T-helper 9 cell (primary cell): ENCODE data around the gene RHEB.
"Not testable (repeated sequence)": the region's sequence is repeated elsewhere in the genome, so short reads cannot be mapped to it uniquely, and the experiment has no call there.

Experiments used
- DNase-seq: peaks from one replicate; pipeline ENCODE4 v3.0.0-alpha.2; 2020
- total RNA-seq, 2 donors: gene quantifications; one replicate each; lab custom pipeline; 2026; lab: John Stamatoyannopoulos, UW

Gene RHEB, protein sequence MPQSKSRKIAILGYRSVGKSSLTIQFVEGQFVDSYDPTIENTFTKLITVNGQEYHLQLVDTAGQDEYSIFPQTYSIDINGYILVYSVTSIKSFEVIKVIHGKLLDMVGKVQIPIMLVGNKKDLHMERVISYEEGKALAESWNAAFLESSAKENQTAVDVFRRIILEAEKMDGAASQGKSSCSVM
- total RNA-seq: 44.4 to 44.6 reads per million in 2 donors

DNA sequence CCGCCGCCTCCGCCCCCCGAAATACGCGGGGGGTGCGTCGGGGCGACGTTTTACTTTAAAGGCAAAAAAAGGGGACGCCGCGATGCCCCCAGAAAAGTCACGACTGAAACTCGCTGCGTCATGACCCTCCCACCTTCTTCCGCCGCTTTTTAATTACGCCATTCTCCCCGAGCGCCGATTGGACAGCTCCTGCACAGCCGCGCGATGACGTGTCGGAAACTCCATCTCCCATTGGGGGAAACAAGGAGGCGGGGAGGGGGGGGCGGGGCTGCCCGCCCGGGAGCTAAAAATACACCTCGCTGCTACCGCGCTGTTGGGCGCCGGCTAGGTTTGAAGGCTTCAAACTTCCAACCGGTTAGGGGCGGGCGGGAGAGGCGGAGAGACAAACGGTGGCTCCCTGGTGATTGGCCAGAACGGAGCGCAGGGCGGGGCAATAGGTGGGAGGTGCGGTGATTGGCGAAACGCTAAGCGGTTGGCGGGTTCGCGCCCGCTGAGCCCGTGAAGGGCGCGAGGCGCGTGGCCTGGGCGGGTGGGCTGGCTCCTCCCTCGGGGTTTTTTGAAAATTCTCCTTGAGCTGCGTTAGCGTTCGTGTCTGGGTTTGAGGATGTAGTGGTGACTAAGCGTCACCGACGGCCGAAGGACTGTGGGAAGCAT lies at the start of gene RHEB:
RHEB (minus strand) TSS at position 131 of the 654 bp plus-strand sequence. CDS start 384 bp downstream, outside the sequence.
- peak; percentile 92 for DNase-seq

DNA sequence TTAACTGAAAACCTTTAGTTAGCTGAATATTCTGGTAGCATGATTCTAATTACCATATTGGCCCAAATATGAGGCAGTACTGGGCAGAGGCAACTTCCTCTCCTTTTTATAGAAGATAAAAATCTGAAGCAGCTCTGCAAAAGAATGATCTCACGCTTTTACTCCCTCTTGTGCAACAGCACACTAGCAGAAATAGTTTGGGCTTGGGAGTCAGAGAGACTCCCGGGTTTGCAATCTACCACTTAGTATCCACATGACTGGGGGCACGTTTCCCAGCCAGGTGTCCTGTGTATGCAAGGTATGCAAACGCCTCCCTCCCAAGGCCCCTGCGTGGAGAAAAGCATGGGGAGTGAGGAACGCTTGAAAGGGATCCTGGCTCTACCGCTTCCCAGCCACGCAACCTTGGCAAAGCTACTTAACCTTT lies 47.2 kb upstream of the RHEB start:
- no peak for DNase-seq

DNA sequence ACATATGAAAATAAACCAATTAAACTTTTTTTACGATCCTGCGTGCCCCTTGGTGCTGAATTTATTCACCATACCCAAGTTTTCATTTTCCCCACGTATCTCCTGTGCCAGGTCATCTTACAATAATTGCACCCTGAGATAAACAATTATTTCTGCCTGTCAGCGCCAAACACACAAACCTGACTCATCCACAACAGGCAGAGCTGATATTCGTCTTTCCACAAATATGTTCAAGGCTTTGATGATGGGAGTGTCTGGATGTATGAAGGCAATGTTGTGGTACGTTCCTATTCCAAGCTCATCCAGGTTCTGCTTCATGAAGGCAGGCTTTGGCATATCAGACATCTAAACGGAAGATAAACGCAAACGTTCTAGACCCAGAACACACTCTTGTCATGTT lies 45.8 kb upstream of the RHEB start:
- DNase-seq: no peak

- no peak for DNase-seq
These were observed 40.5 kb upstream of the RHEB start for GRCh38 chr7:151560243-151560642.

GRCh38 chr7:151559557-151560183 lies 40.0 kb upstream of the RHEB start:
- DNase-seq: no peak

DNA sequence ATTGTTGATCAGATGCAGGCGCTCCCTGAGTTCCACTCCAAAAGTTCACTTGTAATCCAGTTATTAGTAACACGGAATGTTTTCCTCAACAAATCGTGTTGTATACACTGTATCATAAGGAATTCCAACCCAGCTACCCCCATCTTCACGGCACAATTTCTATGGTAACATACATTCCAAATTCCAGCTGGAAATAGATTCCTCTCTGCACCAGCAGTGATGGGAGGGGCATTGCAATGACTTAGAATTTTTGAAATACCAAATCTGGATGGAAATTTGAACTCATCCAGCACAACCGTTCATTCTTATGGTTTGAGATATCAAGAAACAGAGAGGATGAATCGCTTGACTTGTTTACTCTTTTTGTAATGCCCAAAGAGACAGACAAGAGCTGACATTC lies 38.9 kb upstream of the RHEB start:
- DNase-seq: no peak

DNA sequence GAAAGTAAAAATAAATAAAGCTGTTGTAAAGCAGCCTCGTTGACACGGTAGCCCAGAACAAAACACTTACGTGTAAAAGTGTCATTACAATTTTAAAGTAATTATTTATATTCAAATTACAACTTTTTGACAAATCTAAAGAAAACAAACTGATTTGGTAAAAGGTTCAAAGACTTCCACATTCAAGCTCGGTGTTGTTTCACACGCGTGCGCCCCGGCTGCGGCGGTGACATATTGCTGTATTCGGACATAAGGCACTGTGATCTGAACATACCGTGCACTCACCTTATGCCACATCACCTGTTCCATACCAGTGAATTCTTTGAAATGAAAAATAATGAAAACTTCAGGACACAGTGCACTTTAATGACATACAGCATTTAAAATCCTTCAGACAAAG lies 36.9 kb upstream of the RHEB start:
- DNase-seq: no peak

- DNase-seq: no peak
These were observed 33.7 kb upstream of the RHEB start for GRCh38 chr7:151553356-151553755.

GRCh38 chr7:151552352-151553028 lies 32.8 kb upstream of the RHEB start:
- no peak for DNase-seq

GRCh38 chr7:151551820-151552219 lies 32.1 kb upstream of the RHEB start:
- no peak for DNase-seq

- DNase-seq: no peak
These were observed 31.1 kb upstream of the RHEB start for GRCh38 chr7:151550656-151551286.

DNA sequence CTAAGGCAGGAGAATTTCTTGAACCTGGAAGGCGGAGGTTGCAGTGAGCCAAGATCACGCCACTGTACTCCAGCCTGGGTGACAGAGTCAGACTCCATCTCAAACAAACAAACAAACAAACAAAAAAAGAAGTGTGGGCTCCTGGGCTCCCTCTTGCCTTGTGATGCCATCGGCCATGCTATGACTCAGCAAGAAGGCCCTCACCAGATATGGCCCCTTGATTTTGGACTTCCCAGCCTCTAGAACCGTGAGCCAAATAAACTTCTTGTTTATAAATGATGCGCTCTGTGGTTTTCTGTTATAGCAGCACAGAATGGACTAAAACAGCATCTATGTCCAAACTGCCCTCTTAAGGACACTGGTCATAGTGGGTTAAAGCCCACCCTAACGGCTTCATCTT lies 29.9 kb upstream of the RHEB start:
- DNase-seq: no peak

GRCh38 chr7:151549083-151549482 lies 29.4 kb upstream of the RHEB start:
- DNase-seq: no peak

GRCh38 chr7:151544183-151544582 lies 24.5 kb upstream of the RHEB start:
- no peak for DNase-seq

DNA sequence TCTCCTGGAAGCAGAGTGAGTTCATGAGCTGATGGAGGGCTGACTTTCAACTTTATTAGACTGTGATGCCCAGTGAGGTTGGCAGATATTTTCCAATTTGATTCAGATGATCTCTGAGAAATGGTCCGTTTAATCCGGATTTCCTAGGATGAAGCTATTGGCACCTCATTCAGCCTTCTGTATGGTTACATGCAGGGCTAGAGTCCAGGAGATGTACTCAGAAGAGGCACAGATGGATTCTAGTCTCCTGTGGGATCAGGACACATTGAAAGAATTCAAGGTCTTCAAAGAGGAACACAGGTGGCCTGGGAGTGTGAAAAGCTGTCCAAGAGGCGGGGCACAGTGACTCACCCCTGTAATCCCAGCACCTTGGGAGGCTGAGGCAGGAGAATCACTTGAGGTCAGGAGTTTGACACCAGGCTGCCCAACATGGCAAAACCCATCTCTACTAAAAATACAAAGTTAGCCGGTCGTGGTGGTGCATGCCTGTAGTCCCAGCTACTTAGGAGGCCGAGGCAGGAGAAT lies 23.0 kb upstream of the RHEB start:
- no peak for DNase-seq

- no peak for DNase-seq
These were observed 22.2 kb upstream of the RHEB start for GRCh38 chr7:151541709-151542499.

GRCh38 chr7:151540146-151540545 lies 20.5 kb upstream of the RHEB start:
- no peak for DNase-seq

DNA sequence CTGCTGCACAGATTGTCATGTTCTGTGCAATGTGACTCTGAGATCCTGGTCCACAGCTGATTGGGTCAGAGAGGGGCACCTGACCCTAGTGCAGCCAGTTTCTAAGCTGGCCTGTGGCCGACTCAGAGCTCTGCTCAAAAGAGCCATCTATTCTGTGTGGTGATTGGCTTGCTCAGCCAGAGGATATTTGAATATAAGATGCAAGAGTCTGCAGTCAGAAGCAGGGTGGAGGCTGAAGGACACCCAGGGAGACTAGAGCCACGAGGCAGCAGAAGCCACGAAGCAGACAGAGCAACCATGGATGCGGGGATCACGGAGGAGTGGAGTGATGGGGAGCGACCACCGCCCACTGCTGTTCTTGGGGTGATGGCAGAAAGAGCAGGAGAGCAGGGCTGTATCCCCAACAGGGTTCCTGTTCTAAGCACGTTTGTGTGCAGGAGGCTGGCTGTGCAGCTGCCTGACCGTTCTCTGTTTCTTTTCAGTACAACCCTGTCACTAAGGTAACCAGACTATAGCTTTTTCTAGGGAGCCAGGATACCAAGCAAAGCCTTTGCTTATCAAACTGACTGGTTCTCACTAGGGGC lies 19.5 kb upstream of the RHEB start:
- no peak for DNase-seq

DNA sequence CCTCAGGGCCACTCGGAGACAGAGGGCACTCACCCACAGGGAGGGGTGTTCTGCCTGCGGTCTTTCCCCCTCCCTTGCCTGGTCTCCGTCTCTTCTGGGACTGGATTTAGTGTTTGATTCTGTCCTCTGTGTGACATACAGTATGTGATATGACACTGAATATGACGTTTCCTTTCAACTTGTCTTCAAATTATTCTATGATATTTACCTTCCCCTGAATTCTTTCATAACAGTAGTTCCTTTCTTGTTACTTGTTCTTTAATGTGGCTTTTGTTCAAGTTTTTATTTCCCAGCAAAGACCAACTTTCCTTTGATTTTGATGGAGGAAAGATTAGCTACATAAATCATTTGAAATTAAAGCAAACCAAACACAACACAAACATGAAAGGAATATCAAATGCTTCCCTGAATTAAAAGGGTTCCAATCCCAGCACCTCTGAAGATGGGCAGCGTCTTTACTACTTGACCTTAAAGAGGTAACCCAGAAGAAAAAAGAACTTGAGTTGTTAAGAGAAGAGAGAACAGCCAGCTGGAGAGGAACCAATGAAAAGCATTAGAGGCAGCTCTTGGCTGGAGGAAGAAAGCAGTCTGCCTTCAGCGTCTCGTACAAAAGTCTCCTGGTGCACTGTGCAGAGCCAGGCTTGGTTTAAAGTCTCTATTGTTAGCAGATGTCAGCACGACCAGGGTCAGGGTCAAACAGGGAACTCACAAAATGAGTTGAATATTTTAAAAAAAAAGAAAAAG lies 18.3 kb upstream of the RHEB start:
- DNase-seq: no peak

DNA sequence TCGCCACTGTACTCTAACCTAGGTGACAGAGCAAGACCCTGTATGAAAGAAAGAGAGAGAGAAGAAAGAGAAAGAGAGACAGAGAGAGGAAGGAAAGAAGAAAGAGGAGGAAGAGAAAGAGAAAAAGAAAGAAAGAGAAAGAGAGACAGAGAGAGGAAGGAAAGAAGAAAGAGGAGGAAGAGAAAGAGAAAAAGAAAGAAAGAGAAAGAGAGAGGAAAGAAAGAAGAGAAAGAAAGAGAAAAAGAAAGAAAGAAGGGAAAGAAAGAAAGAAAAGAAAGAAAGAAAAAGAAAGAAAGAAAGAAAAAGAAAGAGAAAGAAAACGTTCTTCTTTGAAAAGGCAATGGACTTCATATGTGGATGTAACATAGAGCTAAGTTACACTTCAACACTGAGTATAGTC lies 16.5 kb upstream of the RHEB start:
- DNase-seq: not testable (repeated sequence)

- DNase-seq: no peak
These were observed 10.1 kb upstream of the RHEB start for GRCh38 chr7:151529842-151530241.
